AG10803 (cell line): ENCODE results near the gene ST14.

Experiments
- DNase-seq: peaks from one replicate; pipeline ENCODE4 v3.0.0; 2010; ENCODE audit warnings: low read depth
- H3K4me3 ChIP-seq: 2 replicates; pipeline ENCODE4 v1.5.1; 2011; ENCODE audit warnings: mild to moderate bottlenecking, low read length, control low read depth
- TF ChIP-seq, protein P1 (sequence below): conservative IDR thresholded peaks from 2 replicates; pipeline ENCODE4 v1.5.1; 2011; ENCODE audit warnings: mild to moderate bottlenecking, low read length, control low read depth, inconsistent platforms

ST14 gene

DNA sequence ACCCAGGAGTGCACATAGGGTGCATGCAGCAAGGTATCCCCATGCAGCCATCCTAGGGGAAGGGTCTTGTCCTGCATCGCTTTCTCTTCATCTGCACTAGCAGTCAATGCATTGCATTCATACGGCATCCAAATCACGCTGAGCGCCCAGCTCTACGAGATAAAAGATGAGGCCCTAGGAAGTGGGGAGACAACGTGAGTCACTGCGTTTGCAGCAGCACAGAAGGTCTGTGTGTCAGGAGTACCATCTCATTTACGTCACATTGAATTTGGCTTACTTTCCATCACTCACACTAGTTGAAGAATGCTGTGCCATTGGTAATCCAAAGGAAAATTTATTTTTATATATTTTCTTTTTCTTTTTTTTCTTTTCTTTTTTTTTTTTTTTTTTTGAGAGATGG is 2.5 kb upstream of the ST14 start:
- TF ChIP-seq, protein P1, sequence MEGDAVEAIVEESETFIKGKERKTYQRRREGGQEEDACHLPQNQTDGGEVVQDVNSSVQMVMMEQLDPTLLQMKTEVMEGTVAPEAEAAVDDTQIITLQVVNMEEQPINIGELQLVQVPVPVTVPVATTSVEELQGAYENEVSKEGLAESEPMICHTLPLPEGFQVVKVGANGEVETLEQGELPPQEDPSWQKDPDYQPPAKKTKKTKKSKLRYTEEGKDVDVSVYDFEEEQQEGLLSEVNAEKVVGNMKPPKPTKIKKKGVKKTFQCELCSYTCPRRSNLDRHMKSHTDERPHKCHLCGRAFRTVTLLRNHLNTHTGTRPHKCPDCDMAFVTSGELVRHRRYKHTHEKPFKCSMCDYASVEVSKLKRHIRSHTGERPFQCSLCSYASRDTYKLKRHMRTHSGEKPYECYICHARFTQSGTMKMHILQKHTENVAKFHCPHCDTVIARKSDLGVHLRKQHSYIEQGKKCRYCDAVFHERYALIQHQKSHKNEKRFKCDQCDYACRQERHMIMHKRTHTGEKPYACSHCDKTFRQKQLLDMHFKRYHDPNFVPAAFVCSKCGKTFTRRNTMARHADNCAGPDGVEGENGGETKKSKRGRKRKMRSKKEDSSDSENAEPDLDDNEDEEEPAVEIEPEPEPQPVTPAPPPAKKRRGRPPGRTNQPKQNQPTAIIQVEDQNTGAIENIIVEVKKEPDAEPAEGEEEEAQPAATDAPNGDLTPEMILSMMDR, result no peak
- no peak for DNase-seq
- H3K4me3 ChIP-seq, result no peak overlapping the region

DNA sequence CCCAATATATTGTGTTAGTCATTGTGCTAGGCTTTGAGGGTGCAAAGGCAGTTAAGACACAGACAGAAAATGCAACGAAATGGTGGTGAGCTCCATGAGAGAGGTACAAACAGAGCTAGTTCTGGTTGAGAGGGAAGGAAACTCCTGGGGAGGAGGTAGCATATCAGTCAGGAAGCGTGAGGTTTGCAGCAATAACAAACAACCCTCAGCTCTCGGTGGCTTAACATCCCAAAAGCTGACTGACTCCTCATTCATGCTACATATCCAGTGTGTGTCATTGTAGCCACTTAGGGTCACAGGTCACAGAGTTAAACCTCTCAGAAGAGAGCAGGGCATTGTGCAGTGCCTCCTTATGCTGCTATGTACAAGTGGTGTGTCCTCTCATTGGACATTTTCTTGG is 1.7 kb upstream of the ST14 start:
- H3K4me3 ChIP-seq, result no peak overlapping the region
- no peak for DNase-seq
- TF ChIP-seq, protein P1, result no peak

DNA sequence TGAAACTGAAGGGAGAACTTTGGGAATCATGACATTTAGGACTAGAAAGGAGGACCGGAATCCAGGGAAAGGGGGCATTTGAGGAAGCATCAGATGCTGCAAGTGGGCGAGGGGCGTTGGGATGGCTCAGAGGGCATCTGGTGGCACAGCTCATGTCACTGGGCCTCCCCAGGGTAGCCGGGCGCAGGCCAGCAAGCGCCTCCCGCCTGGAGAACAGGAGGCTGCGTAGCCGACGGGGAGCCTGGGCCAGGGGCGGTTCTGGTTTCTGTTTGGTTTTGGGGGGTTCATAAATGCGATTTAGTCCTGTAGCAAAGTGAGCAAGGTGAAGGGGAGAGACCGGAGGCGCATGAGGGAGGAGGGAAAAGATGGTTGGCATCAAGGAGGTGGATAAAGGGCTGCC is 443 bp upstream of the ST14 start:
- H3K4me3 ChIP-seq, result no peak overlapping the region
- TF ChIP-seq, protein P1, result no peak
- DNase-seq, result no peak

GRCh38 chr11:130160498-130161155 is 1.0 kb downstream of the ST14 start:
- no peak overlapping the region for H3K4me3 ChIP-seq
- DNase-seq, result no peak
- TF ChIP-seq, protein P1, result no peak

GRCh38 chr11:130161441-130162145 is 2.0 kb downstream of the ST14 start:
- TF ChIP-seq, protein P1, result no peak
- no peak overlapping the region for H3K4me3 ChIP-seq
- no peak for DNase-seq

GRCh38 chr11:130162733-130163132 is 3.2 kb downstream of the ST14 start:
- DNase-seq, result peak; percentile 42
- H3K4me3 ChIP-seq, result no peak overlapping the region
- TF ChIP-seq, protein P1, result no peak
